BLaER1 (cell line): ENCODE measurements around the gene MUC20.

Experiments
- H3K27ac ChIP-seq: shearing (Covaris generic); formaldehyde crosslinking; 2 replicates; pipeline ENCODE4 v1.8.1; 2022
- H3K27me3 ChIP-seq: shearing (Covaris generic); formaldehyde crosslinking; 2 replicates; pipeline ENCODE4 v1.8.1; 2022
- H3K36me3 ChIP-seq: shearing (Covaris generic); formaldehyde crosslinking; 2 replicates; pipeline ENCODE4 v1.8.1; 2022
- H3K4me1 ChIP-seq: shearing (Covaris generic); formaldehyde crosslinking; 2 replicates; pipeline ENCODE4 v1.8.1; 2022
- H3K4me2 ChIP-seq: shearing (Covaris generic); formaldehyde crosslinking; 2 replicates; pipeline ENCODE4 v1.8.1; 2022
- H3K4me3 ChIP-seq: shearing (Covaris generic); formaldehyde crosslinking; 2 replicates; pipeline ENCODE4 v1.8.1; 2022
- H3K9ac ChIP-seq: shearing (Covaris generic); formaldehyde crosslinking; 2 replicates; pipeline ENCODE4 v1.8.1; 2022
- H3K9me3 ChIP-seq: shearing (Covaris generic); formaldehyde crosslinking; 2 replicates; pipeline ENCODE4 v1.8.1; 2022
- H4K20me1 ChIP-seq: shearing (Covaris generic); formaldehyde crosslinking; 2 replicates; pipeline ENCODE4 v1.8.1; 2022
- Cebpa-rat ChIP-seq: shearing (Covaris generic); IDR thresholded peaks from 2 replicates; pipeline ENCODE4 v1.8.1; 2022

Gene MUC20

DNA sequence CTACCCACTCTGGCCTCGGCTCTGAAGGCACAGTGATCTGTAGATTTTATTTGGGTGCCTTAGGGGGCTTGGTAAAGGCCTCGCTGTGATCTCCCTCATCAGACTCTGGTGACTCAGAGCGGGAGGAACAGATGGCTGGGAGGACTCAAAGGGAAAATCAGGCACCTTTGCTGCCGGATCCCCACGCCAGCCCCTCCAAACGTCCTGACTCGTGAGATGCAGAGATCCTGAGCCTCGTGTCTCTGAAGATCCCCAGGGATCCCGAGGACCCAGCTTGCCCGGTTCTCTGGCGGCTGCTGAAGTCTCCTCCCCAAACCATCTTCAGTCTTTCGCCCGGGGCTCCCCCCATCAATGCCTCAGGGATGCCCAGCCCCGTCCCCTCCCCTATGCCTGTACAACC is 32.8 kb downstream of the MUC20 start:
- no peaks in the 10 kb centered on the region for H4K20me1 ChIP-seq
- H3K4me3 ChIP-seq = no peak overlapping the region
- no peak overlapping the region for H3K27ac ChIP-seq
- H3K4me2 ChIP-seq = peak overlapping the region; percentile 54
- peaks cover 42% of the 10 kb centered on the region for H3K4me1 ChIP-seq
- no peaks in the 10 kb centered on the region for H3K27me3 ChIP-seq
- no peaks in the 10 kb centered on the region for H3K9me3 ChIP-seq
- H3K36me3 ChIP-seq = no peaks in the 10 kb centered on the region
- TF ChIP-seq Cebpa-rat = no peak
- H3K9ac ChIP-seq = no peak overlapping the region

DNA sequence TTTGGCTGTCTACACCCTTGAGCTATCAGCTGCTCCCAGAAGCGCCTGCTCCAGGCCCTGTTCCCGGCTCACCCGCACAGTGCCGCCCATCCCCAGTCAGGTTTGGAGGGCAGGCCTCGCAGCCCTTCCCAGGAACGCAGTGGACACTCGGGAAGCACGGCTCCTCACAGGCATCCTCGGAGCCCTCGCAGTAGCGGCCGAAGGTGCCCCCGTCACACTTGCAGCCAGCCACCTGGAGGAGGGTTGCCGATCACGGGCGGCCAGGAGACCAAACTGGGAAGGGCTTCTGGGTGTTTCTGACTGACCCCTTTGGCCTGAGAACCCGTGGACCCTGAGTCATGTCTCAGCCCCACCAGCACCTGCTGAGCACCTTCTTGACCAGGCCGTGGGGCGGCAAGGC is 33.4 kb downstream of the MUC20 start:
- no peaks in the 10 kb centered on the region for H3K9me3 ChIP-seq
- H4K20me1 ChIP-seq = no peaks in the 10 kb centered on the region
- no peak overlapping the region for H3K4me3 ChIP-seq
- no peak for TF ChIP-seq Cebpa-rat
- peaks cover 37% of the 10 kb centered on the region for H3K4me1 ChIP-seq
- H3K4me2 ChIP-seq = peak overlapping the region; percentile 54
- H3K27me3 ChIP-seq = no peaks in the 10 kb centered on the region
- no peak overlapping the region for H3K9ac ChIP-seq
- no peaks in the 10 kb centered on the region for H3K36me3 ChIP-seq
- H3K27ac ChIP-seq = no peak overlapping the region

DNA sequence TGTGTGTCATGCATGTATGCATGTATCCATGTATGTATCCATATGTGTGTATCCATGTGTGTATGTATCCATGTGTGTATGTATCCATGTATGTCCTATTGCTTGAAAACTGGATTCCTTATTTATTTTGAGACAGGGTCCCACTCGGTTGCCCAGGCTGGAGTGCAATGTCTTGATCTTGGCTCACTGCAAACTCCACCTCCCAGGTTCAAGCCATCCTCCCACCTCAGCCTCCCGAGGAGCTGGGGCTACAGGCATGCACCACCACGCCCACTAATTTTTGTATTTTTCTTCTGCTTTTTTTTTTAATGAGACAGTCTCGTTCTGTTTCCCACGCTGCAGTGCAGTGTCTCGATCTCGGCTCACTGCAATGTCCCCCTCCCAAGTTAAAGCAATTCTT is 34.1 kb downstream of the MUC20 start:
- H3K9ac ChIP-seq = no peak overlapping the region
- no peaks in the 10 kb centered on the region for H3K9me3 ChIP-seq
- H3K27me3 ChIP-seq = no peaks in the 10 kb centered on the region
- H3K4me1 ChIP-seq = peaks cover 37% of the 10 kb centered on the region
- no peak overlapping the region for H3K27ac ChIP-seq
- no peaks in the 10 kb centered on the region for H3K36me3 ChIP-seq
- no peaks in the 10 kb centered on the region for H4K20me1 ChIP-seq
- no peak overlapping the region for H3K4me2 ChIP-seq
- no peak for TF ChIP-seq Cebpa-rat
- no peak overlapping the region for H3K4me3 ChIP-seq

DNA sequence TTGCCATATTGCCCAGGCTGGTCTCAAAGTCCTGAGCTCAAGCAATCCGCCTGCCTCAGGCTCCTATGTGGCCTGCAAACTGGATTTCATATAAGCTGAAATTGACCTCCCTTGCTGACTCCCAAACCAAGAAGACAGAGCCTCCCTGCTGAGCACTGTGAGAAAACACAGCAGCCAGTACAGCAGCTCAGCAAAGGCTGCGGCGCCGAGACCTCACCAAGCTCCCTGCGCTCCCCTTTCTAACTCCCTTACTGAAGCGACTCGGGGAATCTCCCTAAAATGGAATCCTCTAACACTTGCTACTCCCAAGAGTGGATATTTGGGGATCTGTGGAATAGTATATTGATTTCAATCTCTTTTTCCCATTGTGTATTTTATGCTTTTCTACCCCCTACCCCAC is 34.6 kb downstream of the MUC20 start:
- no peak for TF ChIP-seq Cebpa-rat
- Histone ChIP-seq H3K36me3 (no peaks in the 10 kb centered on the region), H4K20me1 (no peaks in the 10 kb centered on the region), H3K4me3 (no peak overlapping the region), H3K4me2 (no peak overlapping the region), H3K9ac (no peak overlapping the region), H3K4me1 (peaks cover 37% of the 10 kb centered on the region), H3K27ac (no peak overlapping the region), H3K27me3 (no peaks in the 10 kb centered on the region), H3K9me3 (no peaks in the 10 kb centered on the region)

DNA sequence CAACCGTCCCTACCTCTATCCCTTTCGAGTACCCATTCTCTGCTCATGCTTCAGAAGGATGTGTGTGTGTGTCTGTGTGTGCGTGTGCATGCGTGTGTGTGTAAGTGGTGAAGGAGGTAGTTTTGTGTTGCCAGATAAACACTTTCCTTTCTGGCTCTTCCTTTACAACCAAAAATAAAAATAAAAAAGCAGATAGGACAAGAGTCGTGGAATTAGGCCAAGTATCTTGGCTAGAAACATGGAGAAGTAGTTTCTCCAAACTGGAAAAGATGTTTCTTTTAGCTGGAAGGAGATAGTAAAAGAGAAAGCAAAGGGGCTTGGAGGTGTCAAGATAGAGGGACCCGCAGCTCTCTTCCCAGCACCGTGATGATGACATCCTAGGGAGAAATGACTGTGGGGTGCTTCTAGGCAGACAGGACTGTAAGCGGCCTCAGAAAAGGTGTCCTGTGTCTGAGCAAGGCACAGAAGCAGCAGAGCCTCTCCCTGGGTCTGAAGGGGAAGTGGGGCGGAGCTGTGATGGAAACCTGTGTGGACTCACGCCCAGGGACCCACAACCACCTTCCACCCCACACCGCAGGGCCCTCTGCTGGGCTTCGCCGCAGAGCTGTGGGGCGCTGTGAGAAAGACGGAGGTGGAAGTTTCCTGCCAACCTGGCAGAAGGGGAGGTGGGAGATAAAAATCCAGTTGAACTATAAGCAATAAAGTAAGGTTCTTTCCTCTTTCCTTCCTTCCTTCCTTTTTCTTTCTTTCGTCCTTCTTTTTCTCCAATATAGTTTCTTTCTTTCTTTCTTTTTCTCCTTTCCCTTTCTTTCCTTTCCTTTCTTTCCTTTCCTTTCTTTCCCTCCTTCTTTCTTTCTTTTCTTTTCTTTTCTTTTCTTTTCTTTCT is 35.3 kb downstream of the MUC20 start:
- H3K4me2 ChIP-seq = no peak overlapping the region
- H3K4me1 ChIP-seq = peaks cover 43% of the 10 kb centered on the region
- no peaks in the 10 kb centered on the region for H3K9me3 ChIP-seq
- no peak overlapping the region for H3K27ac ChIP-seq
- H3K36me3 ChIP-seq = no peaks in the 10 kb centered on the region
- H3K4me3 ChIP-seq = no peak overlapping the region
- 0 out of 2 replicates have a peak, but pooled peaks cover under 1% of the 10 kb centered on the region for H4K20me1 ChIP-seq
- H3K9ac ChIP-seq = no peak overlapping the region
- TF ChIP-seq Cebpa-rat = no peak
- no peaks in the 10 kb centered on the region for H3K27me3 ChIP-seq

DNA sequence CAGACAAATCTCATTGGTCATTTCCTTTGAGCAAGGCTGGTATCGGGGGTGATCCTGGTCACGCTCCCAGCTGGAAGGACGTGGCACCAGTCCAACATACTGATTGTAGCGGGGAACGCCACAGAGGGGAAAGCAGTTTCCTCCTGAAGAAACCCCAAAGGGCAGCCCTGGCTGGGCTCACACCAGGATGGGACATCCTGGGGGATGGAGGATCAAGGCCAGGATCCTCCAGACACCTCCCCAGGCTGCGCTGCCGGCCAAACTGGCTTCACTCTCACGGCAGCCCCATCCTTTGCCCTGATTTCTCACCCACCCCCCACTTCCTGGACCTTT is 36.6 kb downstream of the MUC20 start:
- Histone ChIP-seq H3K4me3 (no peak overlapping the region), H3K4me1 (peaks cover 57% of the 10 kb centered on the region), H3K36me3 (no peaks in the 10 kb centered on the region), H4K20me1 (0 out of 2 replicates have a peak, but pooled peaks cover 6% of the 10 kb centered on the region), H3K9ac (no peak overlapping the region), H3K9me3 (no peaks in the 10 kb centered on the region), H3K27ac (no peak overlapping the region), H3K27me3 (no peaks in the 10 kb centered on the region), H3K4me2 (peak overlapping the region; percentile 56)
- TF ChIP-seq Cebpa-rat = no peak

DNA sequence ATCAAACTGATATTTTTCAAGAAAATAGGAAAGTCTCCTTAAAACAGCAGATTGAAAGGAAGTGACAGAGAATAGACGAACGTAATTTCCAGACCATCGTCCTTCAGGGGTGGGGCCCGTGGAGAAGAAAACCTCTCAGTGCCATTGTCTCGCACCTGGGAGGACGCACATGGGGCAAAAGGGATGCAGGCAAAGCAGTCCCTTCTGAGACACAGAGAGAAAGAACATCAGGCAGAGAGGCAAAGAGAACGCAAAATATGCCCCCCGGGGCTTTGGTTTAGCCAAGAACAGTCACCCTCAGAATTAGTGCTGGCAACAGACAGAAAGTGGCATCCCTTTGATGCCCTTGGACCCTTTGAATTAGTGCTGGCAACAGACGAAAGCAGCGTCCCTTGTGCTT is 37.0 kb downstream of the MUC20 start:
- TF ChIP-seq Cebpa-rat = no peak
- no peak overlapping the region for H3K9ac ChIP-seq

DNA sequence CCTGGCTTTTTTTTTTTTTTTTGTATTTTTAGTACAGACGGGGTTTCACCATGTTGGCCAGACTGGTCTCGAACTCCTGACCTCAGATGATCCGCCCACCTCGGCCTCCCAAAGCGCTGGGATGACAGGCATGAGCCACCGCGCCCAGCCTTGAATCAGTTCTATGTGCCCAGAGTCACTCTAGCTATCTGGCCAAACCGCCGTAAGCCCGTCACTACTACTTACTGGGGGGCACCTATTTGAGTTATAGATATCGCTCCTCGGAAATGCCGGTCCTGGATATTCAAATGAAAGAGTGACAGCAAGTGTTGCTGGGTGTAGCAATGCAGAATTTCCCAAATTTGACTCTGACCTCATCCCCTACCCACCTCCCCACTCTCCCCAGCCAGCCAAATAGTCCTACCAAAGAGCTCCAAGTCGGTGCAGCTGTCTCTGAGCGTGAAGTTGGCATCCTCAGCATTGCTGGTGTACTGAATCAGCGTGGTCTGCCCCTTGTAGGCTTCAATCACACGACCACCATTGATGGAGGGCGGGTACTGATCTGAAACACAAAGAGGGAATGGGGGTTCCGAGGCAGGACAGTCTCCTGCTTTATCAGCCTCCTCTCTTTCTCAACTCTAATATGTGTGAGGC is 38.1 kb downstream of the MUC20 start:
- Histone ChIP-seq H3K4me2 (no peak overlapping the region), H3K4me3 (no peak overlapping the region), H3K9me3 (no peaks in the 10 kb centered on the region), H3K4me1 (peaks cover 58% of the 10 kb centered on the region), H3K27me3 (no peaks in the 10 kb centered on the region), H3K9ac (no peak overlapping the region), H3K27ac (no peak overlapping the region), H3K36me3 (no peaks in the 10 kb centered on the region), H4K20me1 (0 out of 2 replicates have a peak, but pooled peaks cover 6% of the 10 kb centered on the region)
- no peak for TF ChIP-seq Cebpa-rat

More for the DNA sequence above, 37.0 kb downstream of the MUC20 start:
- no peaks in the 10 kb centered on the region for H3K9me3 ChIP-seq
- no peaks in the 10 kb centered on the region for H3K27me3 ChIP-seq
- H3K4me3 ChIP-seq = no peak overlapping the region
- peak overlapping the region; percentile 56 for H3K4me2 ChIP-seq
- H3K27ac ChIP-seq = no peak overlapping the region
- no peaks in the 10 kb centered on the region for H3K36me3 ChIP-seq
- 0 out of 2 replicates have a peak, but pooled peaks cover 6% of the 10 kb centered on the region for H4K20me1 ChIP-seq
- H3K4me1 ChIP-seq = peaks cover 58% of the 10 kb centered on the region

DNA sequence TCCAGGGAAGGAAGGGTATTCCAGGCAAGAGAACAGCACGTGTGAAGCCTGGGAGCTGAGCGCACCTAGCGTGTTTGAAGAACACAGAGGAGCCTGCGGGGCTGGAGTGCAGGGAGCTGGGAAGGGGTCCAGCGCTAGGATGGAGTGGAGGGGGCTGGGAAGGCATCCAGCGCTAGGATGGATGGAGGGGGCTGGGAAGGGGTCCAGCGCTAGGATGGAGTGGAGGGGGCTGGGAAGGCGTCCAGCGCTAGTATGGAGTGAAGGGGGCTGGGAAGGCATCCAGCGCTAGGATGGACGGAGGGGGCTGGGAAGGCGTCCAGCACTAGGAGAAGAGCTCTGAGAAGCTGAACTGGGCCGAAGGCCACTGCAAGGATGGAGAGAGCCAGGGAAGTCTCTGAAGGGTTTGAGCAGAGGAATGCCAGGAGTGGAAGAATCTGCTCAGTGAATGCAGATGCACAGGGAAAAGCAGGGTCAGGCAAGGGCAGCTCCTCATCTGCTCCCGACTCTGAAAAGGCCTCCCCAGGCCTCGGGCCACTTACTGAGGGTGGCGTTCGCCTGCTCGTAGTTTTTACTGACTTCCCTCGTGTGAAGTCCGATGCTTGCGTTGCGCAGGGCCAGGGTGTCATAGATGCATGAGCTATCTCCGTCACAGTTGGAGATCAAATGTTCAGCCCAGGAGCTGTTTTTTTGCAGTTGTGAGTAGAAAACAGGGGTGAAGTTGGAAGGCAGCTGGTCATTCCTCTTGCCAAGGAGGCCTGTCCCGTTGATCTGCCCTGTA is 39.8 kb downstream of the MUC20 start:
- 0 out of 2 replicates have a peak, but pooled peaks cover 6% of the 10 kb centered on the region for H4K20me1 ChIP-seq

More for the DNA sequence above, 39.8 kb downstream of the MUC20 start:
- Histone ChIP-seq H3K9ac (no peak overlapping the region), H3K4me1 (peaks cover 60% of the 10 kb centered on the region), H3K4me2 (peak overlapping the region; percentile 87), H3K9me3 (no peaks in the 10 kb centered on the region), H3K4me3 (no peak overlapping the region), H3K27ac (peak overlapping the region; percentile 47; the same call in 1 of the 2 replicates), H3K27me3 (no peaks in the 10 kb centered on the region), H3K36me3 (no peaks in the 10 kb centered on the region)
- TF ChIP-seq Cebpa-rat = no peak
